ENCODE measurements around the gene FGF4.

The FGF4 gene

DNA sequence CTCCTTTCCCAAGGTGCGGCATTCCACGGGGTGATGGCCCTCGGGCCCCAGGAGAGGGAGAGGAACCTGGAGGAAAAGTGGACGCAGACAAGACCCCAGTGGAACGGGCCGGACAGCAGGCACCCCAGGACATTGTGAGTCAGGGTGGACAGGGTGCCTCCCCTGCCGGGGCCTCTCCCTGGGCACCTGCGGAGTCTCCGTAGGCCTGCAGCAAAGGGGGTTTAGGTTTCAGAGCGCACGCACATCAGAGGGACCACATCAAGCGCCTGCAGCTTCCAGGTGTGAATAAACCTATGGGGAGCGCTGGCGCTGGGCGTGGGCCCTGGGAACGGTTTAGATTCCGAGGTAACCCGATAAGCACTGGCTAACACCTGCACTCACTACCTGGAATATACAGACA is 48.7 kb downstream of the FGF4 start:
- DNase-seq (ENCODE audit: low read depth, low spot score), result no peak

DNA sequence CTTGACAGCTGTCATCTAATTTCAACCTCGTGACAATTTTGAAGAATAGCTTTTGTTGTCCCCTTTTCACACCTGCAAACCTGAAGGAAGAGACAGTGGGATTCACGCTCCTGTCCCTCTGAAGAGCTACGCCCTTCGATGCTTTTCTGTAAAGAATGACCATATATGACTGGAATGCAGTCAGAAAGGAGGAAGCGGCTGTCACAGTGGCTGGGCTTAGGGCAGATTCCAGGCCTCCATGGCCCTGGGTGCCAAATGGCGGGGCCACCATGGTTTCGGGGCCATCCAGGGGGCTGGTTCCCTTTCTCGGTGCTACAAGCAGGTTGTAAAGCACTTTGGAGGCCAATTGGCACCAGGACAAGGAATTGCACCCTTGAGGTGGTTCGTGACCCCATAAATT is 49.1 kb downstream of the FGF4 start:
- no peak for DNase-seq (ENCODE audit: low read depth, low spot score)

- no peak for DNase-seq (ENCODE audit: low read depth, low spot score)
These were observed 53.4 kb downstream of the FGF4 start for GRCh38 chr11:69721745-69722144.

DNA sequence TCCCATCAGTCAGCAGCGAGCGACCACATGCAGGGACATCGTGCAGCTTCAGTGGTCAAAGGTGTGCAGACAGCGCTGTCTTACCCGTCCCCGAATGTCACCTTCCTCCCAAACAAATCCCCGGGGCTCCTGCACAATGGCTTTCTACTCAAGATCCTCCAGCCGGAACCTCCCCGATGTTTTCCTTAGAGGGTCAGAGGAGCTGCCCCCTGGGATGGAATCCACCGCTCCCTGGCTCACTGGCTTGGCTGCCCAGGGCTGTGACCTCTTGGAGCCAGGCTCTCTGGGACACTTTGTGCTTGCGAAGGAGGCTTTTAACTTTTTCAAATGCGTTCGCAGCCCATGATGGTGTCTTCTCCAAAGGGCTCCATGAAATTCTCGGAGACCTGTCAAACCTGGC is 54.0 kb downstream of the FGF4 start:
- DNase-seq (ENCODE audit: low read depth, low spot score), result no peak
